Measurements from ENCODE around the gene SYT1.

SYT1 gene

GRCh38 chr12:79247494-79247893 is 382.9 kb downstream of the SYT1 start:
- DNase-seq: no peak

DNA sequence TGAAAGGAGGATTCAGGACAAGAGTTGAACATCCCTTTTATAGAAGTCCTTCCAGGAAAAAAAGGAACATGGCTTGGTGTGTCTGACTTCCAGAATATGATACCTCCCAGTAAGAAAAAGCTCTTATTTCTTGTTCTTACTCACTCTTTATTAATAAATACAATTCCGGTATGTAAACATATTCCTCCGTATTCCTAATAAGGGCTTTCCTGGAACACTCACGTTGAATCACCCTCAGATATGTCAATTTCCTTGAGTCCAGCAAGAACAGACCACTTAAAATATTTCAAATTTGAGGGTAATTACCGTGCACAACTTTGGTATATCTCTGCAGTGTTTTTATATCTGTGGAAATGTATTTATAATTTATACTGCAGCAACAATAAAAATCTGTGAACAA is 385.6 kb downstream of the SYT1 start:
- no peak for DNase-seq

GRCh38 chr12:79250960-79251755 is 386.6 kb downstream of the SYT1 start:
- no peak for DNase-seq

- no peak for DNase-seq
Measured at GRCh38 chr12:79252358-79253075, 387.9 kb downstream of the SYT1 start.

GRCh38 chr12:79255288-79255687 is 390.7 kb downstream of the SYT1 start:
- no peak for DNase-seq

- DNase-seq: no peak
Measured at GRCh38 chr12:79260923-79261322, 396.3 kb downstream of the SYT1 start.

DNA sequence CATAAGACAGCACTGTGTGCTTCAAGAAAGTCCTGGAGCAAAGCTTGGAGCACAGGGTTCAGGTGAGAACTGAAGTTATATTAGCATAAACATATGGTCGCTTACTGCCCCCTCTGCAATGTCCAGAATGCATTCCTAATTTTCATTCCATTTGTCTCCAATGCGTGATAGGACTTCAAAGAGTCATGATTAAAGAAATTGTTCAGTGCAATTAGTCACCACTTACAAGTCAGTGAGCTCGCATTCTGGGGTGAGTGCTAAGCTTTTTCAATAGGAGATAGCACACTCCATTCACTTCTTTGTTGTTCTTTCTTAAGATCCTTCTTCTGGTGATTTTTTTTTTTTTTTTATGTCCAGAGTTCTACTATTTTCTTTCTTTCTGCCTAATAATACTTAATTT is 398.4 kb downstream of the SYT1 start:
- no peak for DNase-seq

DNA sequence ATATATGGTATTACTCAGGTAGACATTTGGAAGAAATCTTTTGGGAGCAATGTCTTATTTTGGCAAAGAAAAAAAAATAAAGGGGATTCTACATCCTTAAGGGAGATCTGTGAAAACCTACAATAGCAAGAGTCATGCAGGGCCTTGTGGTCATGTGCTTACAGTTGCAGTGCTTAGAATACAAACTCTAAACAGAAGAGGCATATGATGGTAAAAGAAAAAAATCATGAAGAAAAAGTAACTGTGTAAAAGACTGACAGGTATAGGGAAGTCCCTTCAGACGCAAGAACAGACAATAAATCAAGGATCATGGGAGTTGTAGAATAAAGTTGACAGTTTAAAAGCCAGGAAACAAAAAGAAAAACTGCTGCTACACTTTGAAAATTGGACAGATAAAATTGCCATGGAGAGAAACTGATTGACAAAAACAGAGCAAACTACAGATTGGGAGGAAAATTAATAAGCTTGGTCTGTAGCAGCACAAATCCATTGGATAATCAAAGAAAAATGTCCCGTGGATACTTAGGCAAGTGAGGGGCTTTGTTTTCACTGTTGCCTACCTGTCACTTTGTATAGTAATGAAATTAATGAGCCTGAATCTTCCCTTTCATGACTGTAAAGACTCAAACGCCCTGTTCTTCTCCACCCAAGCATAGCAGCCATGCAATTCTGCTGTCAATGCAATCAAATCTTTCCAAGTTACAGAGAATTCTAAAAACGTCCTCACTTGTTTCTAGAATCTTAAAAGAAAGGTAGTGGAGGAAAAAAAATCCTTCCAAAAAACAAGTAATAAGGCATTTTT is 402.0 kb downstream of the SYT1 start:
- DNase-seq: no peak

- no peak for DNase-seq
Measured at GRCh38 chr12:79267580-79267979, 403.0 kb downstream of the SYT1 start.

GRCh38 chr12:79274501-79275064 is 410.0 kb downstream of the SYT1 start:
- no peak for DNase-seq

DNA sequence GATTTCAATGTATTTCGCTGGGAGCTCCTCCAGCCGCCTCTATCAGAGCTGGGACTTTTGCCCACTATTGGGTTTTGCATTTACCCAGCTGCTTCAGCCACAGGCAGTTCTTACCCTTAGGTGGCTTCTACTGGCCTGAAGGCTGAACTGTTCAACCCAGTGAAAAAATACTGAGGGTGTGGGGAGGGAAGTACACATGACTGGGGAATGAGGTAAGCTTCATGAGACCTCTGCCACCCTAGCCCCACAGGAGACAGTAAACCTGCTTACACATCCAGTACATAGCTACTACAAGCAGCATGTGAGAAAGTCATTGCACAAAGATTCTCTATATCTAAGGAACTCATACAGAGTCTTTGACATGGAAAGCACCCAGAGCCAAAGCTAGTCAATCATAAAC is 411.1 kb downstream of the SYT1 start:
- no peak for DNase-seq

GRCh38 chr12:79283364-79283763 is 418.8 kb downstream of the SYT1 start:
- DNase-seq: no peak

GRCh38 chr12:79288911-79289310 is 424.3 kb downstream of the SYT1 start:
- DNase-seq: no peak

- no peak for DNase-seq
Measured at GRCh38 chr12:79291711-79292110, 427.1 kb downstream of the SYT1 start.

DNA sequence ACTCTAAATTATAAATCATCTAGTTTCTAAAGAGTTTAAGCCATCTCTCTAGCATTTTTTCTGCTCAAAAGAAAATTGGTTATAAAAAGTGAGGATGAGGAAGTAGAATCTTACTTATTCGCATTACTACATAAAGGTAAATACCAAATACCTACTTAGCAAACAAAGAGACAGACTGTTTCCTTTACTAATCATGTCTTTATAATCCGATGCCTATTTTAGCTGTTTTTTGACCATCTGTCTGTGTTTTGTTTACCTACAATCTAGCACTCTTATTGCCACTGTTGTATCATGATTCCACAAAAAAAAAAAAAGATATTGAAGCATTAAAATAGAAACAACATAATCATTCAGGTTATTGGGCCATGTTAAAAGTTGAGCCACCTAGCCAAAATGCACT is 430.0 kb downstream of the SYT1 start:
- no peak for DNase-seq

DNA sequence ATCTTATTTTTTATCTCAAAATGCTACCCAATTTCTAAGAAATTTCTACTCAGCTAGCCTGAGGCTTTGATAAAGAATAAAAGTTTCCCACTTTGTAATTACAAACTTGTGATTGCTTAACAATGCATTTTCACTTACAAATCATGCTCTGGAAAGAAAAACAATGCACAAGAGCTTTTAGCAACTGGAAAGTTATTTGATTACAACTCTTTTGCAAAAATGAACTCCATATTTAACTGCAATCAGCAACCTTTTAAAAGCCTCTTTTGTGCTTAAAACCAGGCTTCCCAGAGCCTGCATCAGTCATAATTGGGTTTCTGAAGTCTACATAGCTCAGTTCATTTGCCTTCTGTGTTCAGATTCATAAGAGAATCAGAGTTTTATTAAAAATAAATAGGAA is 431.0 kb downstream of the SYT1 start:
- no peak for DNase-seq

- no peak for DNase-seq
Measured at GRCh38 chr12:79296133-79296532, 431.6 kb downstream of the SYT1 start.

GRCh38 chr12:79296871-79297270 is 432.3 kb downstream of the SYT1 start:
- DNase-seq: no peak

DNA sequence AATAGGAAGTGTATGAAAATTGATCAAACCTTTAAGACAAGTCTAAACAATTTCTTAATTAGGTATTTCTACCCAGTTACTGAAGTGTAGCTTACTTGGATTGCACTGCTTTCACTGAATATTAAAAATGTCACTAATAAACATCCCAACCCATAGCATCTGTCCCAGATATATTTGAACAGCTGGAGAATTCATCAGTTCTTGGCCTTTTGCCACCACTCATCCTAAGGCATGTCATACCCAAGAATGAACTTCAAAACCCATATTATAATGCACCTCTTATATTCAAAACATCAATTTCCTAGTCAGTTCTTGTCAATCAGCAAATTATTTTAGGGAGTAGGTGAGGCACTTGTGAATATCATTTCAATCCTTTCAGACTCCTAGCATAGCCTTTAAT is 433.9 kb downstream of the SYT1 start:
- no peak for DNase-seq

DNA sequence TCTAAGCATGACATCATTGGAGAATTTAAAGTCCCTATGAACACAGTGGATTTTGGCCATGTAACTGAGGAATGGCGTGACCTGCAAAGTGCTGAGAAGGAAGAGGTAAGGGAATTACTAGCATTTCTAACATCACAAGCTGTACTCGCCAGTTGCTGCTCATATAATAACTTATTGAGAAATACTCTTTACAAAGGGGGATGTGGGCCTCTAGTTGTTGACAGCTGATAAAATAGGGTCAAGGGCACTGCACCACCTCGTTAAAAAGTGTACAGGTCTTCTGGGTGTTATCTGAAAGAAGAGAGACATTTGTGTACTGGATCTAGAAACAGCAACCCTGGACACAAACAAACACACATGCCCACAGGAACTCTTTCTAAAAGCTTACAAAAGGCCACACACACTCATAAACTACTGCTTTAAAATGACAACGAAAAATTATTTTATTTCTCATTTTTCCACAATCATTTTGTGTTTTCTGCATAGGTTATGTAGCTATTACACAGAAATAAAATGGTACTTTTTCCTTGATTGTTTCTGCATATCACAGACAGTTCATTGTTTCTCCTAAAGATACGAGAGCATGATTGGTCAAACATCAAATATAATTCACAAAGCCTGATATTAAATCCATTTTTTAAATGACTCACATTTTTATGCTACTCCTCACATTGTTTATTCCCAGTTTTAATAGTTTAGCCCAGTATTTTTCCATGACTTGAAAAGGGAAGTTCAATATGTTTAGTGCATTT is 435.0 kb downstream of the SYT1 start:
- no peak for DNase-seq

DNA sequence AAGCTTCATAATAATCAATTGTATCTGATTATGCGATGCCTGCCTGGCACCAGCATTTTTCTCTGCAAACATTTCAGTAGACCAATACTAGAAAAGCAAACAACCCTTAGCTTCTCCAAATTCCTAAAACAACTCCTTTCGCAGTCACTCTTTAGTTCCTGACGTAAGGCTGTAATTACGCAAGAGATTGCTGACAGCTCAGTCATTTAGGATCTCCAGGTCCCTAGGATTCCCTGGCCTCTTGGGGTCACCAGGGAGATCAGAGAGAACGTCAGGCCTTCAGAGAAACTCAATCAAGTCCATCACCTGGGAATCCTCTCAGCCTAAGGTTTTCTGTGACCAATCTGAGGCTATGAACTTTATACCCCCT is 435.6 kb downstream of the SYT1 start:
- no peak for DNase-seq

DNA sequence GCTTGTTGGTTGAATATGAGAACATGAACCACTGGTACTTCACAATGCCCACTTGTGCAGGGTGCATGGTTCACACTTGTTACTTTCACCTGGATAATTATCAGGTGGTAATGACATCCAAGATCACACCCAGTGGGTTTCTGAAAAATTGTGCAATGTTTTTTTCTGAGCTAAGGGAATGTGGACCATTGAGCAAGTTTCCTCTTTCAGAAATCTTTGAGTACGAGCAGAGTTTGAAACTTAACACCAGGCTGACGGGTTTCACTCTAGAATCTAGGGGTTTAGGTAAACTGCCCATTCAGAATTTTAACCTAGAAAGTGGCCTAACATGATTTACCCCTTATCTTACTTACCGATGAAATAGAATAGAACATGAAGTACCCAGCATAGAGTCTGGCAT is 436.6 kb downstream of the SYT1 start:
- no peak for DNase-seq

Measured in activated CD4-positive, alpha-beta T cell treated with anti-CD3 and anti-CD28 coated beads for 1 hour (primary cell).